Activated T-cell treated with anti-CD3 and anti-CD28 coated beads for 24 hours (primary cell): ENCODE data around the gene RNF19B.
A peak's percentile ranks its signal among the peaks of the same experiment; 100 is the strongest.
"Not testable (repeated sequence)": the region's sequence is repeated elsewhere in the genome, so short reads cannot be mapped to it uniquely, and the experiment has no call there.

ENCODE experiments used
- DNase-seq: peaks from one replicate; pipeline ENCODE4 v3.0.0-alpha.2; 2020; ENCODE audit warnings: low read depth

The RNF19B gene

GRCh38 chr1:32991819-32992488 is 27.3 kb upstream of the RNF19B start:
- no peak for DNase-seq

GRCh38 chr1:32991386-32991785 is 26.8 kb upstream of the RNF19B start:
- DNase-seq, result no peak

GRCh38 chr1:32990887-32991286 is 26.3 kb upstream of the RNF19B start:
- DNase-seq, result no peak

- no peak for DNase-seq
Observed at GRCh38 chr1:32989160-32990050, 24.8 kb upstream of the RNF19B start.

- DNase-seq, result no peak
Observed at GRCh38 chr1:32988665-32989064, 24.1 kb upstream of the RNF19B start.

- DNase-seq, result no peak
Observed at GRCh38 chr1:32985226-32985625, 20.6 kb upstream of the RNF19B start.

- no peak for DNase-seq
Observed at GRCh38 chr1:32984455-32985171, 20.0 kb upstream of the RNF19B start.

- no peak for DNase-seq
Observed at GRCh38 chr1:32984090-32984454, 19.5 kb upstream of the RNF19B start.

- no peak for DNase-seq
Observed at GRCh38 chr1:32983020-32983419, 18.4 kb upstream of the RNF19B start.

- peak; percentile 60 for DNase-seq
Observed at GRCh38 chr1:32981003-32981901, 16.6 kb upstream of the RNF19B start.

GRCh38 chr1:32980080-32980479 is 15.5 kb upstream of the RNF19B start:
- no peak for DNase-seq

- no peak for DNase-seq
Observed at GRCh38 chr1:32978854-32979253, 14.2 kb upstream of the RNF19B start.

GRCh38 chr1:32977546-32978087 is 13.0 kb upstream of the RNF19B start:
- DNase-seq, result no peak

GRCh38 chr1:32975055-32975454 is 10.4 kb upstream of the RNF19B start:
- DNase-seq, result not testable (repeated sequence)

GRCh38 chr1:32973458-32973857 is 8.8 kb upstream of the RNF19B start:
- not testable (repeated sequence) for DNase-seq

GRCh38 chr1:32972814-32973428 is 8.3 kb upstream of the RNF19B start:
- DNase-seq, result no peak

- no peak for DNase-seq
Observed at GRCh38 chr1:32971576-32971975, 7.0 kb upstream of the RNF19B start.

- DNase-seq, result no peak
Observed at GRCh38 chr1:32971156-32971555, 6.5 kb upstream of the RNF19B start.

GRCh38 chr1:32969566-32969965 is 5.0 kb upstream of the RNF19B start:
- no peak for DNase-seq

- DNase-seq, result no peak
Observed at GRCh38 chr1:32967888-32968568, 3.4 kb upstream of the RNF19B start.
